ENCODE results near the gene KRT79. TPM values are rescaled to one million over a fixed set of nuclear protein-coding genes. Genes with fewer than 3 reads are reported as not detected.

The KRT79 gene
- total RNA-seq, 1 donor from 2014 or later = not detected

DNA sequence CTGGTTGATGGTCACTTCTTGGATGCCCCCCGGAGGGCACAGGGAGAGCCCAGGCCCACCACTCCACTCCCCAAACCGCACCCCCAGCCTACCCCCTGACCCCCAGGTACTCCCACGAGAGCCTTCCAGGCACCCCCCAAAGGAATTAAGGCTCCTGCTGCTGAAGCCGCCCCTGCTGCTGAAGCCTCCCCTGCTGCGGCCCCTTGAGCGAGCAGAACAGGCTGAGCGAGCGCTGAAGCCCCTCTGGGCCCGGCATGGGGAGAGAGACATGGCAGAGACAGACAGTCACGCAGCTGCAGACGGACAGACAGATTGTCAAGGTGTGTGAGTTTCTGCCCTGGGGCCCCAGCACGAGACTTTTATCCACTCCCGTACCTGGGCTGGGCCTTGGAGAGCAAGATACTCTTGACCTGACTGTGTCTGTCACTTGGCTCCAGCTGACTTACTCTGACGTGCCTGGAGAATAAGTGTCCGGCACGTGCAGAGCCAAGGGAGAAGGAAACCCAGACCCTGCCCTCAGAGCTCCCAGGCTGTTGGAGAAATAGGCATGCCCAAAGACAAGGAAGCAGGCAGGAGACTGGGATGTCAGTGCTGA, 14.6 kb upstream of the KRT79 start, which contains the start of gene KRT78:
TSS of gene KRT78 (minus strand) at position 334 of the 595 bp plus-strand sequence. CDS start at position 270, 64 bp downstream.
- H3K27me3 Mint-ChIP-seq (ENCODE audit: unreplicated experiment) = peaks cover 4% of the 10 kb centered on the region
- peaks cover 5% of the 10 kb centered on the region for H3K9me3 Mint-ChIP-seq (ENCODE audit: unreplicated experiment)
- TF ChIP-seq, protein P1, sequence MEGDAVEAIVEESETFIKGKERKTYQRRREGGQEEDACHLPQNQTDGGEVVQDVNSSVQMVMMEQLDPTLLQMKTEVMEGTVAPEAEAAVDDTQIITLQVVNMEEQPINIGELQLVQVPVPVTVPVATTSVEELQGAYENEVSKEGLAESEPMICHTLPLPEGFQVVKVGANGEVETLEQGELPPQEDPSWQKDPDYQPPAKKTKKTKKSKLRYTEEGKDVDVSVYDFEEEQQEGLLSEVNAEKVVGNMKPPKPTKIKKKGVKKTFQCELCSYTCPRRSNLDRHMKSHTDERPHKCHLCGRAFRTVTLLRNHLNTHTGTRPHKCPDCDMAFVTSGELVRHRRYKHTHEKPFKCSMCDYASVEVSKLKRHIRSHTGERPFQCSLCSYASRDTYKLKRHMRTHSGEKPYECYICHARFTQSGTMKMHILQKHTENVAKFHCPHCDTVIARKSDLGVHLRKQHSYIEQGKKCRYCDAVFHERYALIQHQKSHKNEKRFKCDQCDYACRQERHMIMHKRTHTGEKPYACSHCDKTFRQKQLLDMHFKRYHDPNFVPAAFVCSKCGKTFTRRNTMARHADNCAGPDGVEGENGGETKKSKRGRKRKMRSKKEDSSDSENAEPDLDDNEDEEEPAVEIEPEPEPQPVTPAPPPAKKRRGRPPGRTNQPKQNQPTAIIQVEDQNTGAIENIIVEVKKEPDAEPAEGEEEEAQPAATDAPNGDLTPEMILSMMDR (IDR thresholded peaks at IDR 0.05; ENCODE audit: partially characterized antibody, unreplicated experiment) = no peak
- no peak within 1 kb of the TSS for H3K27ac Mint-ChIP-seq (ENCODE audit: unreplicated experiment)
- no peaks in the 10 kb centered on the region for H3K36me3 Mint-ChIP-seq (ENCODE audit: unreplicated experiment)
- no peak within 1 kb of the TSS for H3K4me3 Mint-ChIP-seq (ENCODE audit: unreplicated experiment)
- DNase-seq = no peak
- H3K4me1 Mint-ChIP-seq (ENCODE audit: low read depth, unreplicated experiment) = no peaks in the 10 kb centered on the region

DNA sequence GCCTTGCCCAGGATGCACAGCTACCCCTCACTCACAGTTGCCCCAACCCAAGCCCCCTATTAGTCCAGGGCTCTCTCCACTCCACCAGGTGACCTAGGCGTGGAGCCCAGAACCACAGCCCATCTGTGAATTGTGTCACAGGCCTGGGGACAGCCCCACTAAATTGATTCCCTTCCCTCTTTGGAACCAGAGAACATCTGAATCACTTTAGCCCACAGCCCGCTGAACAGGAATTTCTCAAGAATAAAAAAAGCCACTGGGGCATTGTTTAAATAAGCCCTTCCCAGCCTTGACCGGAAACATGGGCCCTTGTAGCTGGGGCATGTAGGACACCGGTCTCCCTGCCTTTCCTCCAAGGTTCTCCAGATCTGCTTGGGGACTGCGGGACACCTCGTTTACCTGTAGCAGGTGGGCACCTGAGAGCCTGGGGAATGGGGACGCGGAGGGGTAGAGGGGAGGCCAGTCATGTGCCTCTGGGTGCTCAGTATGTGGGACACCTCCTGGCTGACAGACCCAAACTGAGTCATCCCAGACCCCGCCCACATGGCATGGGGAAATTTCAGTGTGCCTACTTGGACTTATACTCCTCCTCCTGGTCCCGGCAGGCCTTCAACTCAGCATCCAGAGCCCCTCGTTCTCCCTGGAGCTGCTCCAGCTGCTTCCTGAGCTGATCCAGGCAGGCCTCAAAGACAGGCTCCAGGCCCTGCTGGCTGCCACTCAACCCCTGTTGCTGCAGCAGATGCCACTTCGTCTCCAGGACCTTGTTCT, 13.4 kb upstream of the KRT79 start:
- Mint-ChIP-seq H3K36me3 (ENCODE audit: unreplicated experiment) (no peaks in the 10 kb centered on the region), H3K27me3 (ENCODE audit: unreplicated experiment) (peaks cover 1% of the 10 kb centered on the region), H3K27ac (ENCODE audit: unreplicated experiment) (no peak overlapping the region), H3K4me3 (ENCODE audit: unreplicated experiment) (no peak overlapping the region), H3K9me3 (ENCODE audit: unreplicated experiment) (peaks cover 5% of the 10 kb centered on the region), H3K4me1 (ENCODE audit: low read depth, unreplicated experiment) (no peaks in the 10 kb centered on the region)
- TF ChIP-seq, protein P1 (IDR thresholded peaks at IDR 0.05; ENCODE audit: partially characterized antibody, unreplicated experiment) = no peak
- DNase-seq = no peak

DNA sequence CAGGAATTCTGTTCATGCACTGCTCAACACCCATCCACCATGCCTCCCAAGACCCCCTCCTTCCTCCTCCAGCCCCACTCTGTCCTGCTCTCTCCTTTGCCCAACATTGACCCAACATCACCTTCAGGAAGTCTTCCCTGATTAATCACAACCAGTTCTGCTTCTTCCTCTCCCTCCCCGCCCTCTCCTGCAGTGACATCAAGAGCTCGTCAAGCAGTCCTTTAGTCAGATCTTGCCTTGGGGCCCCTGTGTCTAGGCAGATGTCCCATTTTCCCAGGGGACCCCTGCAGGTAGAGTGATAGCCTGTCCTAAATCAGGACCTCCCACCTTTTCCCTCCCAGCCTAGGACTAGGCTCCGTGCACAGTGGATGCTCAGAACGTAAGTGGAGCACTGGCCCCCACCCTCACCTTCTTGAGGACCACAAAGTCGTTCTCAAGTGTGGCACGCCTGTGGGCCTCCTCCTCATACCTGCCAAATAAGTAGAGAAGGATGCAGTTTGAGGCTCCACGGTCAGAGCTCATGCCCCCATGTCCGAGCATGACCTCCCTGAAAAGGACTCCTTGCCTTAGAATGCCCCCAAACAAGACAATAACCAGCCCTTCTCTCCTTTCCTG, 12.4 kb upstream of the KRT79 start:
- H3K4me3 Mint-ChIP-seq (ENCODE audit: unreplicated experiment) = no peak overlapping the region

DNA sequence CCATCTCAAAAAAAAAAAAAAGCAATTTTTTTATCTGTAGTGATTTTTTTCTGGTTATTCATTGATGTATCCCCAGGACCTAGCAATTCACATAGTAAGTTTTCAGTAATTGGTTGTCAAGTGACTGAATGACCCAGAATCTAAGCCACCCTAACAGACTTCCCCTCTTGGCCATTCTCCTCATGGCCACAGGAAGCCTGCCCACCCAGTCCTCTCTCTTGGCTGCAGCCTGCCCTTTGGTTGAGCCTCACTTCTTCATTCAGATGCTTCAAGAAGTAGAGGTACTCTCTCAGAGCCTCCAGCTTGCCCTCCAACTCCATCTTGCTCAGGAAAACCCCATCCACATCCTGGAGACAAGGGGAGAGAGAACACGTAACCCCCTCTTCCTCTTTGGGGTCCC, 11.8 kb upstream of the KRT79 start:
- TF ChIP-seq, protein P1 (IDR thresholded peaks at IDR 0.05; ENCODE audit: partially characterized antibody, unreplicated experiment) = no peak
- no peak for DNase-seq
- Mint-ChIP-seq H3K27ac (ENCODE audit: unreplicated experiment) (no peak overlapping the region), H3K4me1 (ENCODE audit: low read depth, unreplicated experiment) (no peaks in the 10 kb centered on the region), H3K9me3 (ENCODE audit: unreplicated experiment) (peaks cover 5% of the 10 kb centered on the region), H3K4me3 (ENCODE audit: unreplicated experiment) (no peak overlapping the region), H3K36me3 (ENCODE audit: unreplicated experiment) (no peaks in the 10 kb centered on the region), H3K27me3 (ENCODE audit: unreplicated experiment) (peaks cover 1% of the 10 kb centered on the region)

More for the DNA sequence above, 12.4 kb upstream of the KRT79 start:
- Mint-ChIP-seq H3K4me1 (ENCODE audit: low read depth, unreplicated experiment) (no peaks in the 10 kb centered on the region), H3K27ac (ENCODE audit: unreplicated experiment) (no peak overlapping the region), H3K9me3 (ENCODE audit: unreplicated experiment) (peaks cover 5% of the 10 kb centered on the region), H3K27me3 (ENCODE audit: unreplicated experiment) (peaks cover 1% of the 10 kb centered on the region), H3K36me3 (ENCODE audit: unreplicated experiment) (no peaks in the 10 kb centered on the region)
- TF ChIP-seq, protein P1 (IDR thresholded peaks at IDR 0.05; ENCODE audit: partially characterized antibody, unreplicated experiment) = no peak
- no peak for DNase-seq

Measured in glutamatergic neuron (in vitro differentiated cells).